Measurements from ENCODE around the gene WFDC5.

WFDC5 gene

GRCh38 chr20:45072066-45072465 is 42.9 kb downstream of the WFDC5 start:
- DNase-seq, result no peak
- intact Hi-C loops (cut with DNase I; ENCODE audit: low total_unique reads), result no loop called here
- Histone ChIP-seq H3K4me3 (no peak overlapping the region), H3K27ac (no peak overlapping the region), H3K4me1 (no peaks in the 10 kb centered on the region), H3K36me3 (peaks cover 20 to 37% (median 21%) of the 10 kb centered on the region in 3 donors), H3K9me3 (no peaks in the 10 kb centered on the region), H3K27me3 (no peaks in the 10 kb centered on the region)
- TF ChIP-seq CTCF (IDR thresholded peaks at IDR 0.05), result no peak

- DNase-seq, result no peak
- intact Hi-C loops (cut with DNase I; ENCODE audit: low total_unique reads), result no loop called here
- Histone ChIP-seq H3K27me3 (no peaks in the 10 kb centered on the region), H3K9me3 (no peaks in the 10 kb centered on the region), H3K4me3 (no peak overlapping the region), H3K4me1 (no peaks in the 10 kb centered on the region), H3K36me3 (peaks cover 11 to 28% (median 14%) of the 10 kb centered on the region in 3 donors), H3K27ac (no peak overlapping the region)
- no peak for TF ChIP-seq CTCF (IDR thresholded peaks at IDR 0.05)
Measured at GRCh38 chr20:45070932-45071632, 43.9 kb downstream of the WFDC5 start.

- DNase-seq, result no peak
- no peak overlapping the region for H3K27ac ChIP-seq
- no peaks in the 10 kb centered on the region for H3K9me3 ChIP-seq
- no peak overlapping the region for H3K4me3 ChIP-seq
- TF ChIP-seq CTCF (IDR thresholded peaks at IDR 0.05), result no peak
- H3K36me3 ChIP-seq, result peaks cover 0 to 11% (median 0%) of the 10 kb centered on the region in 3 donors
- H3K27me3 ChIP-seq, result no peaks in the 10 kb centered on the region
- H3K4me1 ChIP-seq, result no peaks in the 10 kb centered on the region
- intact Hi-C loops (cut with DNase I; ENCODE audit: low total_unique reads), result no loop called here
Measured at GRCh38 chr20:45069261-45069660, 45.7 kb downstream of the WFDC5 start.

- no peak for TF ChIP-seq CTCF (IDR thresholded peaks at IDR 0.05)
- Histone ChIP-seq H3K27ac (no peak overlapping the region), H3K9me3 (no peaks in the 10 kb centered on the region), H3K36me3 (no peaks in the 10 kb centered on the region), H3K27me3 (no peaks in the 10 kb centered on the region), H3K4me1 (no peaks in the 10 kb centered on the region), H3K4me3 (no peak overlapping the region)
- intact Hi-C loops (cut with DNase I; ENCODE audit: low total_unique reads), result no loop called here
- DNase-seq, result no peak
Measured at GRCh38 chr20:45067558-45067957, 47.4 kb downstream of the WFDC5 start.

- H3K27me3 ChIP-seq, result no peaks in the 10 kb centered on the region
- no peak overlapping the region for H3K27ac ChIP-seq
- intact Hi-C loops (cut with DNase I; ENCODE audit: low total_unique reads), result no loop called here
Measured at GRCh38 chr20:45067087-45067486, 47.9 kb downstream of the WFDC5 start.

More at GRCh38 chr20:45067087-45067486, 47.9 kb downstream of the WFDC5 start:
- Histone ChIP-seq H3K4me3 (no peak overlapping the region), H3K36me3 (no peaks in the 10 kb centered on the region), H3K9me3 (no peaks in the 10 kb centered on the region), H3K4me1 (no peaks in the 10 kb centered on the region)
- DNase-seq, result no peak
- TF ChIP-seq CTCF (IDR thresholded peaks at IDR 0.05), result no peak

Data from tibial artery (tissue), 4 donors.